HEK293 (cell line): Measurements from ENCODE around the gene KCNS1.

ENCODE experiments used
- CTCF ChIA-PET: fragments of 350-600 bp; formaldehyde crosslinking; extraction: SDS; loops from one replicate; lab custom pipeline; 2021; ENCODE audit warnings: antibody characterized with exemption; lab: Yijun Ruan, JAX
- POLR2A ChIA-PET: fragments of 300-600 bp; formaldehyde crosslinking; extraction: SDS; loops from one replicate; lab custom pipeline; 2020; ENCODE audit warnings: antibody characterized with exemption, inconsistent platforms; lab: Yijun Ruan, JAX
- H3K27ac ChIP-seq: fragments of 200-500 bp; sonication (Bioruptor generic); 2 replicates; pipeline ENCODE4 v1.5.1; 2014; ENCODE audit warnings: low read depth, low read length, control low read depth, inconsistent platforms; ENCODE audit errors: extremely low read depth
- H3K36me3 ChIP-seq, 2 experiments: fragments of 200-500 bp in 1 of 2; sonication (Bioruptor generic) in 1 of 2; 1 replicate in 1 of 2; 2 replicates in 1 of 2; pipeline ENCODE4 v1.5.1; 2014 to 2017; ENCODE audit warnings: inconsistent platforms in 2 of 2, low read length in 2 of 2; ENCODE audit not compliant: control insufficient read depth in 2 of 2, insufficient read depth in 1 of 2
- H3K4me1 ChIP-seq: fragments of 200-500 bp; sonication (Bioruptor generic); 2 replicates; pipeline ENCODE4 v1.5.1; 2014; ENCODE audit warnings: mild to moderate bottlenecking, low read length, inconsistent platforms; ENCODE audit not compliant: control insufficient read depth, insufficient read depth
- H3K4me3 ChIP-seq: 2 replicates; pipeline ENCODE4 v1.5.1; 2011; ENCODE audit warnings: low read depth, mild to moderate bottlenecking, control low read depth, low read length, moderate library complexity
- H3K9me3 ChIP-seq: fragments of 200-500 bp; sonication (Bioruptor generic); 2 replicates; pipeline ENCODE4 v1.5.1; 2014; ENCODE audit warnings: low read depth, low read length, inconsistent platforms; ENCODE audit not compliant: control insufficient read depth, insufficient read depth
- BCL11A ChIP-seq: fragments of 450-650 bp; formaldehyde crosslinking; IDR thresholded peaks from 2 replicates; pipeline ENCODE4 v1.5.1; 2016; ENCODE audit warnings: low read depth, missing biosample characterization, missing genetic modification characterization
- KLF1 ChIP-seq: fragments of 450-650 bp; formaldehyde crosslinking; IDR thresholded peaks from 2 replicates; pipeline ENCODE4 v1.5.1; 2016; ENCODE audit warnings: missing biosample characterization, missing genetic modification characterization
- SCRT1 ChIP-seq: fragments of 450-650 bp; formaldehyde crosslinking; IDR thresholded peaks from 2 replicates; pipeline ENCODE4 v1.5.1; 2016; ENCODE audit warnings: missing biosample characterization, missing genetic modification characterization, borderline replicate concordance
- ZBTB48 ChIP-seq: fragments of 450-650 bp; formaldehyde crosslinking; IDR thresholded peaks from 2 replicates; pipeline ENCODE4 v1.5.1; 2016; ENCODE audit warnings: missing biosample characterization, missing genetic modification characterization
- ZEB2 ChIP-seq: fragments of 450-650 bp; formaldehyde crosslinking; IDR thresholded peaks from 2 replicates; pipeline ENCODE4 v1.5.1; 2016; ENCODE audit warnings: missing biosample characterization, missing genetic modification characterization
- ZNF157 ChIP-seq: fragments of 450-650 bp; formaldehyde crosslinking; IDR thresholded peaks from 2 replicates; pipeline ENCODE4 v1.5.1; 2016; ENCODE audit warnings: missing biosample characterization, missing genetic modification characterization
- ZNF202 ChIP-seq: fragments of 450-650 bp; formaldehyde crosslinking; IDR thresholded peaks from 2 replicates; pipeline ENCODE4 v1.5.1; 2016; ENCODE audit warnings: missing biosample characterization, missing genetic modification characterization, borderline replicate concordance
- ZNF501 ChIP-seq: fragments of 450-650 bp; formaldehyde crosslinking; IDR thresholded peaks from 2 replicates; pipeline ENCODE4 v1.5.1; 2016; ENCODE audit warnings: missing biosample characterization, missing genetic modification characterization
- ZNF610 ChIP-seq: fragments of 450-650 bp; formaldehyde crosslinking; IDR thresholded peaks from 2 replicates; pipeline ENCODE4 v1.5.1; 2016; ENCODE audit warnings: missing biosample characterization, missing genetic modification characterization, borderline replicate concordance
- ZNF645 ChIP-seq: fragments of 450-650 bp; formaldehyde crosslinking; IDR thresholded peaks from 2 replicates; pipeline ENCODE4; 2016; ENCODE audit warnings: missing biosample characterization, missing genetic modification characterization
- ZNF654 ChIP-seq: fragments of 450-650 bp; formaldehyde crosslinking; IDR thresholded peaks from 2 replicates; pipeline ENCODE4 v1.5.1; 2016; ENCODE audit warnings: low read depth, missing biosample characterization, missing genetic modification characterization
- ZNF664 ChIP-seq: fragments of 450-650 bp; formaldehyde crosslinking; IDR thresholded peaks from 2 replicates; pipeline ENCODE4 v1.5.1; 2016; ENCODE audit warnings: missing biosample characterization, missing genetic modification characterization
- ZNF670 ChIP-seq: fragments of 450-650 bp; formaldehyde crosslinking; IDR thresholded peaks from 2 replicates; pipeline ENCODE4 v1.5.1; 2016; ENCODE audit warnings: missing biosample characterization, missing genetic modification characterization, low read depth
- ZNF692 ChIP-seq: fragments of 450-650 bp; formaldehyde crosslinking; IDR thresholded peaks from 2 replicates; pipeline ENCODE4 v1.5.1; 2016; ENCODE audit warnings: missing biosample characterization, missing genetic modification characterization
- TF ChIP-seq, protein P1 (sequence below): fragments of 450-650 bp; formaldehyde crosslinking; IDR thresholded peaks from 2 replicates; pipeline ENCODE4 v1.5.1; 2016; ENCODE audit warnings: missing biosample characterization, missing genetic modification characterization
- TF ChIP-seq, protein P2 (sequence below): fragments of 450-650 bp; formaldehyde crosslinking; IDR thresholded peaks from 2 replicates; pipeline ENCODE4 v1.5.1; 2016; ENCODE audit warnings: missing biosample characterization, missing genetic modification characterization
- TF ChIP-seq, protein P3 (sequence below): fragments of 450-650 bp; formaldehyde crosslinking; IDR thresholded peaks from 2 replicates; pipeline ENCODE4 v1.5.1; 2016; ENCODE audit warnings: missing biosample characterization, missing genetic modification characterization, borderline replicate concordance

The KCNS1 gene

DNA sequence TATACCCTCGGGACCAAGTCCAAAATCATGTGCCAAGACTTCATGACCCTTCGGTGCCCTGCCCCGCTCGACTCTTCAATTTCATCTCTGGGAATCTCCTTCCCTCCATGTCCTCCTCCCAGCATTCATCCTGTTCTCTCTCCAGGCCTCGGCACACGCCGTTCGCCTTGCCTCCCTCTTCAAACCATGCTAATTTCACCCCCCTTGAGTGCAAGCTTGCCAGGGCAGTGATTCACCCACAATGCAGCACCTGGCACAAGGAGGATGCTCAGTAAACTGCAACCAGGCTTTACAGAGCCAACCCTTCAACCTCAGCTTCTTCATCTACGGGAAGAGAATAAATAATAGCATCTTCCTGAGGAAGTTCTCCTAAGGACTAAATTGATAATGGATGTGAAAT is 4.1 kb downstream of the KCNS1 start (continued):
- TF ChIP-seq ZNF645 (tag by site-specific recombination) (no peak), ZNF610 (no peak)
- TF ChIP-seq, all 188 proteins: peak for 0

DNA sequence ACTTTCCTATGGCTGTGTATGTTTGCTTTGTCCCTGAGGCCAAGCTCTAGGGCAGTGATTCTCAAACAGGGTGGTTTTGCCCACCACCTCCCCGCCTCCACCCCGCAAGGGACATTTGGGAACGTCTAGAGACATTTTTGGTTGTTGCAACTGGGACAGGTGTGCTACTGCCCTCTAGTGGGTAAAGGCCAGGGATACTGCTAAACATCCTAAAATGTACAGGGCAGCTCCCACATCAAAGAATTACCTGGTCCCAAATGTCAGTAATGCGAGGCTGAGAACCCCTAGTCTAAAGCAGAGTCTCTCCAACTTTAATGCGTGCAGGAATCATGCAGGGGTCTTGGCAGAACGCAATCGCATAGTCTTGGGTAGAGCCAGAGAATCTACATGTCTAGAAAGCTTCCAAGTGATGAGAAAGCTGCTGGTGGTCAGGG is 5.1 kb downstream of the KCNS1 start:
- no peaks in the 10 kb centered on the region for H3K9me3 ChIP-seq
- TF ChIP-seq ZNF692 (tag by site-specific recombination) (no peak), ZBTB48 (tag by site-specific recombination) (peak; percentile 54; the same call in 1 of the 2 replicates), ZNF664 (no peak), ZNF654 (tag by site-specific recombination) (peak; percentile 87)
- TF ChIP-seq, protein P1, sequence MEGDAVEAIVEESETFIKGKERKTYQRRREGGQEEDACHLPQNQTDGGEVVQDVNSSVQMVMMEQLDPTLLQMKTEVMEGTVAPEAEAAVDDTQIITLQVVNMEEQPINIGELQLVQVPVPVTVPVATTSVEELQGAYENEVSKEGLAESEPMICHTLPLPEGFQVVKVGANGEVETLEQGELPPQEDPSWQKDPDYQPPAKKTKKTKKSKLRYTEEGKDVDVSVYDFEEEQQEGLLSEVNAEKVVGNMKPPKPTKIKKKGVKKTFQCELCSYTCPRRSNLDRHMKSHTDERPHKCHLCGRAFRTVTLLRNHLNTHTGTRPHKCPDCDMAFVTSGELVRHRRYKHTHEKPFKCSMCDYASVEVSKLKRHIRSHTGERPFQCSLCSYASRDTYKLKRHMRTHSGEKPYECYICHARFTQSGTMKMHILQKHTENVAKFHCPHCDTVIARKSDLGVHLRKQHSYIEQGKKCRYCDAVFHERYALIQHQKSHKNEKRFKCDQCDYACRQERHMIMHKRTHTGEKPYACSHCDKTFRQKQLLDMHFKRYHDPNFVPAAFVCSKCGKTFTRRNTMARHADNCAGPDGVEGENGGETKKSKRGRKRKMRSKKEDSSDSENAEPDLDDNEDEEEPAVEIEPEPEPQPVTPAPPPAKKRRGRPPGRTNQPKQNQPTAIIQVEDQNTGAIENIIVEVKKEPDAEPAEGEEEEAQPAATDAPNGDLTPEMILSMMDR (tag by site-specific recombination) = peak; percentile 61; the same call in 1 of the 2 replicates
- TF ChIP-seq, protein P2, sequence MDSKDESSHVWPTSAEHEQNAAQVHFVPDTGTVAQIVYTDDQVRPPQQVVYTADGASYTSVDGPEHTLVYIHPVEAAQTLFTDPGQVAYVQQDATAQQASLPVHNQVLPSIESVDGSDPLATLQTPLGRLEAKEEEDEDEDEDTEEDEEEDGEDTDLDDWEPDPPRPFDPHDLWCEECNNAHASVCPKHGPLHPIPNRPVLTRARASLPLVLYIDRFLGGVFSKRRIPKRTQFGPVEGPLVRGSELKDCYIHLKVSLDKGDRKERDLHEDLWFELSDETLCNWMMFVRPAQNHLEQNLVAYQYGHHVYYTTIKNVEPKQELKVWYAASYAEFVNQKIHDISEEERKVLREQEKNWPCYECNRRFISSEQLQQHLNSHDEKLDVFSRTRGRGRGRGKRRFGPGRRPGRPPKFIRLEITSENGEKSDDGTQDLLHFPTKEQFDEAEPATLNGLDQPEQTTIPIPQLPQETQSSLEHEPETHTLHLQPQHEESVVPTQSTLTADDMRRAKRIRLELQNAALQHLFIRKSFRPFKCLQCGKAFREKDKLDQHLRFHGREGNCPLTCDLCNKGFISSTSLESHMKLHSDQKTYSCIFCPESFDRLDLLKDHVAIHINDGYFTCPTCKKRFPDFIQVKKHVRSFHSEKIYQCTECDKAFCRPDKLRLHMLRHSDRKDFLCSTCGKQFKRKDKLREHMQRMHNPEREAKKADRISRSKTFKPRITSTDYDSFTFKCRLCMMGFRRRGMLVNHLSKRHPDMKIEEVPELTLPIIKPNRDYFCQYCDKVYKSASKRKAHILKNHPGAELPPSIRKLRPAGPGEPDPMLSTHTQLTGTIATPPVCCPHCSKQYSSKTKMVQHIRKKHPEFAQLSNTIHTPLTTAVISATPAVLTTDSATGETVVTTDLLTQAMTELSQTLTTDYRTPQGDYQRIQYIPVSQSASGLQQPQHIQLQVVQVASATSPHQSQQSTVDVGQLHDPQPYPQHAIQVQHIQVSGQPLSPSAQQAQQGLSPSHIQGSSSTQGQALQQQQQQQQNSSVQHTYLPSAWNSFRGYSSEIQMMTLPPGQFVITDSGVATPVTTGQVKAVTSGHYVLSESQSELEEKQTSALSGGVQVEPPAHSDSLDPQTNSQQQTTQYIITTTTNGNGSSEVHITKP (tag by site-specific recombination) = peak; percentile 84
- no peak overlapping the region for H3K27ac ChIP-seq
- H3K4me3 ChIP-seq = no peak overlapping the region
- POLR2A ChIA-PET = interaction anchor here (0.8 kb wide), 1 partner anchor 187 kb away, joined by 3 read pairs; the partner anchor contains the start of gene PABPC1L
- no peaks in the 10 kb centered on the region for H3K36me3 ChIP-seq
- H3K4me1 ChIP-seq = no peaks in the 10 kb centered on the region
- CTCF ChIA-PET = interaction anchor here (0.6 to 5.2 kb wide), 37 partner anchors 8 to 666 kb away, joined by 3 to 112 read pairs (median 6); partner anchors contain the start of gene WFDC5

- no peak overlapping the region for H3K4me3 ChIP-seq
- ChIA-PET CTCF (interaction anchor here (0.6 to 5.2 kb wide), 33 partner anchors 8 to 667 kb away, joined by 3 to 112 read pairs (median 7); partner anchors contain the start of gene WFDC5), POLR2A (no interaction called here)
- no peaks in the 10 kb centered on the region for H3K4me1 ChIP-seq
- no peaks in the 10 kb centered on the region for H3K9me3 ChIP-seq
- H3K36me3 ChIP-seq = peaks cover 0 to 2% of the 10 kb centered on the region in 2 experiments; a peak in 1 of 3 replicates
- no peak overlapping the region for H3K27ac ChIP-seq
- TF ChIP-seq SCRT1 (tag by site-specific recombination) = no peak
- no peak for TF ChIP-seq KLF1 (tag by site-specific recombination)
- no peak for TF ChIP-seq ZEB2
- no peak for TF ChIP-seq ZNF202 (tag by site-specific recombination)
- TF ChIP-seq ZNF670 (tag by site-specific recombination) = no peak
- no peak for TF ChIP-seq ZNF501 (tag by site-specific recombination)
- TF ChIP-seq, protein P3, sequence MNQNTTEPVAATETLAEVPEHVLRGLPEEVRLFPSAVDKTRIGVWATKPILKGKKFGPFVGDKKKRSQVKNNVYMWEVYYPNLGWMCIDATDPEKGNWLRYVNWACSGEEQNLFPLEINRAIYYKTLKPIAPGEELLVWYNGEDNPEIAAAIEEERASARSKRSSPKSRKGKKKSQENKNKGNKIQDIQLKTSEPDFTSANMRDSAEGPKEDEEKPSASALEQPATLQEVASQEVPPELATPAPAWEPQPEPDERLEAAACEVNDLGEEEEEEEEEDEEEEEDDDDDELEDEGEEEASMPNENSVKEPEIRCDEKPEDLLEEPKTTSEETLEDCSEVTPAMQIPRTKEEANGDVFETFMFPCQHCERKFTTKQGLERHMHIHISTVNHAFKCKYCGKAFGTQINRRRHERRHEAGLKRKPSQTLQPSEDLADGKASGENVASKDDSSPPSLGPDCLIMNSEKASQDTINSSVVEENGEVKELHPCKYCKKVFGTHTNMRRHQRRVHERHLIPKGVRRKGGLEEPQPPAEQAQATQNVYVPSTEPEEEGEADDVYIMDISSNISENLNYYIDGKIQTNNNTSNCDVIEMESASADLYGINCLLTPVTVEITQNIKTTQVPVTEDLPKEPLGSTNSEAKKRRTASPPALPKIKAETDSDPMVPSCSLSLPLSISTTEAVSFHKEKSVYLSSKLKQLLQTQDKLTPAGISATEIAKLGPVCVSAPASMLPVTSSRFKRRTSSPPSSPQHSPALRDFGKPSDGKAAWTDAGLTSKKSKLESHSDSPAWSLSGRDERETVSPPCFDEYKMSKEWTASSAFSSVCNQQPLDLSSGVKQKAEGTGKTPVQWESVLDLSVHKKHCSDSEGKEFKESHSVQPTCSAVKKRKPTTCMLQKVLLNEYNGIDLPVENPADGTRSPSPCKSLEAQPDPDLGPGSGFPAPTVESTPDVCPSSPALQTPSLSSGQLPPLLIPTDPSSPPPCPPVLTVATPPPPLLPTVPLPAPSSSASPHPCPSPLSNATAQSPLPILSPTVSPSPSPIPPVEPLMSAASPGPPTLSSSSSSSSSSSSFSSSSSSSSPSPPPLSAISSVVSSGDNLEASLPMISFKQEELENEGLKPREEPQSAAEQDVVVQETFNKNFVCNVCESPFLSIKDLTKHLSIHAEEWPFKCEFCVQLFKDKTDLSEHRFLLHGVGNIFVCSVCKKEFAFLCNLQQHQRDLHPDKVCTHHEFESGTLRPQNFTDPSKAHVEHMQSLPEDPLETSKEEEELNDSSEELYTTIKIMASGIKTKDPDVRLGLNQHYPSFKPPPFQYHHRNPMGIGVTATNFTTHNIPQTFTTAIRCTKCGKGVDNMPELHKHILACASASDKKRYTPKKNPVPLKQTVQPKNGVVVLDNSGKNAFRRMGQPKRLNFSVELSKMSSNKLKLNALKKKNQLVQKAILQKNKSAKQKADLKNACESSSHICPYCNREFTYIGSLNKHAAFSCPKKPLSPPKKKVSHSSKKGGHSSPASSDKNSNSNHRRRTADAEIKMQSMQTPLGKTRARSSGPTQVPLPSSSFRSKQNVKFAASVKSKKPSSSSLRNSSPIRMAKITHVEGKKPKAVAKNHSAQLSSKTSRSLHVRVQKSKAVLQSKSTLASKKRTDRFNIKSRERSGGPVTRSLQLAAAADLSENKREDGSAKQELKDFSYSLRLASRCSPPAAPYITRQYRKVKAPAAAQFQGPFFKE (tag by site-specific recombination) = no peak
- TF ChIP-seq ZNF157 = no peak
- TF ChIP-seq BCL11A (tag by site-specific recombination) = no peak
Measured at GRCh38 chr20:45094864-45095574, 5.9 kb downstream of the KCNS1 start.
